ENCODE results near the gene IGFL4. TPM values are rescaled to one million over a fixed set of nuclear protein-coding genes. Genes with fewer than 3 reads are reported as not detected.
A peak's percentile ranks its signal among the peaks of the same experiment; 100 is the strongest.

IGFL4 gene
- polyA plus RNA-seq, 3 donors, result not detected

DNA sequence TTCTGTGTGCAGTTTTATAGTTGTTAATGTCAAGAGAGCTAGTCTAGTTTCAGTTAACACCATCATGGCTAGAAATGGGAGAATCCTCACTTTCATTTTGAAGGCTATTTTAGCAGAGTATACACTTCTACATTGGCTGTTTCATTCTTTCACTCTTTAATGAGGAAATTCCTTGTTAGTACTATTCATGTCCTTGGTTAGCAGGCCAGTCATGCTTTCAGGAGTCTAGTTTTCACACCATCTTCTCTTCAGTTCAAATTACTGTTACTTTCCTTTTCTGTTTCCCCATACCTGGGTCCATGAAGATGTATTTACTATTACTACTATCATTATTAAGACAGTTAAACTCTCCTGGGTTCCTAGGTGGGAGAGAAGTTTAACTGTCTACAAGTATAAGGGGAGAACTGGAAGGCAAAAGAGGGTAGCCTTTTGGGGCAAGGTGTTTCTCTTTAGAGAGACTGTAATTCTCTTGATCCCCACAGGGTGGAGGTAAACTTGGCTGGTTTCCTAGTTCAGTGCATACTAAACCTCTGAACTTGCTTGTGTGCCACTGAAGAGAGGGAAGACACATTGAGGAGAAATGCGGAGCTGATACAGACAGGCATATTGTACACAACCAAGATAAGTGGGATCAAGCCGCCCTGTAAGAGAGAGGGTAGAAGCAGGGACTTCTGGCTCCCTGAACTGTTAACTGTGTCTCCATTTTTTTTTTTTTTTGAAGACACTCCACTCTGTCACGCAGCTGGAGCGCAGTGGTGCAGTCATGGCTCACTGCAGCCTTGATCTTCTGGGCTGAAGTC is 41.3 kb upstream of the IGFL4 start:
- TF ChIP-seq, protein P1, sequence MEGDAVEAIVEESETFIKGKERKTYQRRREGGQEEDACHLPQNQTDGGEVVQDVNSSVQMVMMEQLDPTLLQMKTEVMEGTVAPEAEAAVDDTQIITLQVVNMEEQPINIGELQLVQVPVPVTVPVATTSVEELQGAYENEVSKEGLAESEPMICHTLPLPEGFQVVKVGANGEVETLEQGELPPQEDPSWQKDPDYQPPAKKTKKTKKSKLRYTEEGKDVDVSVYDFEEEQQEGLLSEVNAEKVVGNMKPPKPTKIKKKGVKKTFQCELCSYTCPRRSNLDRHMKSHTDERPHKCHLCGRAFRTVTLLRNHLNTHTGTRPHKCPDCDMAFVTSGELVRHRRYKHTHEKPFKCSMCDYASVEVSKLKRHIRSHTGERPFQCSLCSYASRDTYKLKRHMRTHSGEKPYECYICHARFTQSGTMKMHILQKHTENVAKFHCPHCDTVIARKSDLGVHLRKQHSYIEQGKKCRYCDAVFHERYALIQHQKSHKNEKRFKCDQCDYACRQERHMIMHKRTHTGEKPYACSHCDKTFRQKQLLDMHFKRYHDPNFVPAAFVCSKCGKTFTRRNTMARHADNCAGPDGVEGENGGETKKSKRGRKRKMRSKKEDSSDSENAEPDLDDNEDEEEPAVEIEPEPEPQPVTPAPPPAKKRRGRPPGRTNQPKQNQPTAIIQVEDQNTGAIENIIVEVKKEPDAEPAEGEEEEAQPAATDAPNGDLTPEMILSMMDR (IDR thresholded peaks at IDR 0.05), result peak; percentile 68
- H3K9ac ChIP-seq (ENCODE audit: insufficient read depth, low read length, poor library complexity, severe bottlenecking), result no peak overlapping the region
- peaks cover 0 to 4% of the 10 kb centered on the region in 2 donors for H3K36me3 Mint-ChIP-seq
- no peaks in the 10 kb centered on the region for H3K79me2 ChIP-seq (ENCODE audit: insufficient read depth, low read length)
- no peak overlapping the region for H3K4me2 ChIP-seq (replicated peaks; ENCODE audit: extremely low read depth, low read length, poor library complexity, severe bottlenecking)
- no peaks in the 10 kb centered on the region for H4K20me1 ChIP-seq (ENCODE audit: insufficient read depth, low read length)
- peaks cover 0 to 4% of the 10 kb centered on the region in 2 donors for H3K4me1 ChIP-seq (ENCODE audit: control insufficient read depth in 1 of 2, insufficient read depth in 2 of 2, low read length in 2 of 2)
- WGBS (ENCODE audit: insufficient coverage), result 69% methylated on average over 3 of the region's 4 CpGs
- peaks cover 5% of the 10 kb centered on the region for H3K4me1 Mint-ChIP-seq
- no peak overlapping the region for H2AFZ ChIP-seq (ENCODE audit: insufficient read depth, low read depth, low read length, poor library complexity, severe bottlenecking)
- peaks cover 21 to 43% of the 10 kb centered on the region in 2 donors for H3K9me3 ChIP-seq (replicated peaks in 1 of 2; ENCODE audit: control insufficient read depth in 1 of 2, insufficient read depth in 1 of 2, low read length in 2 of 2)
- no peak overlapping the region for H3K4me3 ChIP-seq (replicated peaks in 1 of 3; ENCODE audit: low read depth in 2 of 3, low read length in 3 of 3)
- H3K27me3 ChIP-seq (ENCODE audit: control insufficient read depth in 2 of 2, insufficient read depth in 2 of 2, low read length in 2 of 2), result peaks cover 26 to 52% of the 10 kb centered on the region in 2 donors
- no peak overlapping the region for H3K27ac ChIP-seq (ENCODE audit: low read depth in 1 of 2, low read length in 2 of 2)
- H3K9me3 Mint-ChIP-seq, result peaks cover 17 to 44% (median 34%) of the 10 kb centered on the region in 7 donors
- no peak overlapping the region for H3K27ac Mint-ChIP-seq
- peaks cover 41 to 53% (median 44%) of the 10 kb centered on the region in 3 donors for H3K27me3 Mint-ChIP-seq (ENCODE audit: low read depth in 3 of 3)
- peak overlapping the region in 1 of 2 donors; percentile 49 for H3K4me3 Mint-ChIP-seq
- no peaks in the 10 kb centered on the region for H3K36me3 ChIP-seq (replicated peaks in 1 of 2; ENCODE audit: control insufficient read depth in 1 of 2, insufficient read depth in 2 of 2, low read length in 2 of 2)
- intact Hi-C loops (cut with micrococcal nuclease), result loop anchor here (2.0 to 5.0 kb wide), 3 partner anchors 107 to 185 kb away; no protein-coding TSS in a partner anchor
- peak in 2 of 3 donors; percentile 1 to 24 for DNase-seq

DNA sequence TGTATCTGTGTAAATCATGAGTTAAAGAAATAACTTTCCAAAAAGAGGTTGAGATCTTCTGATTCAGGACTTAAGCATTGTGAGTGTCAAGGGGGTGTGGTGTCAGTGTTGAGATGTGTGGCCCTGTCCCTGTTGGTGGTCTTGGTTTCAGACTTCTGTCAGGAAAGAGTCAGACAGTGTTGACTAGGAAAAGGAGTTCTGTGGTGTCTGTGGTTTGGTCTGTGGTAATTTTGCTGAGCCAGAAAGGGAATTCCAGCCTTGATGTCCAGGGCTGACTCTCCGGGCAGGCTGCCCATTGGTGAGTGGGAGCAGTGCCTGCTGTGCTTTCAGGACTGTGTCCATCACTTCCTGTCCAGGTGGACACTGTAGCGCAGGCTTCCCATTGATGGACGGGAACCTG is 39.8 kb upstream of the IGFL4 start:
- Histone ChIP-seq H4K20me1 (ENCODE audit: insufficient read depth, low read length) (no peaks in the 10 kb centered on the region), H3K79me2 (ENCODE audit: insufficient read depth, low read length) (no peaks in the 10 kb centered on the region), H3K4me3 (replicated peaks in 1 of 3; ENCODE audit: low read depth in 2 of 3, low read length in 3 of 3) (no peak overlapping the region), H3K4me2 (replicated peaks; ENCODE audit: extremely low read depth, low read length, poor library complexity, severe bottlenecking) (no peak overlapping the region), H3K4me1 (ENCODE audit: control insufficient read depth in 1 of 2, insufficient read depth in 2 of 2, low read length in 2 of 2) (peaks cover 0 to 8% of the 10 kb centered on the region in 2 donors), H3K27ac (ENCODE audit: low read depth in 1 of 2, low read length in 2 of 2) (no peak overlapping the region), H3K27me3 (ENCODE audit: control insufficient read depth in 2 of 2, insufficient read depth in 2 of 2, low read length in 2 of 2) (peaks cover 40 to 65% of the 10 kb centered on the region in 2 donors), H2AFZ (ENCODE audit: insufficient read depth, low read depth, low read length, poor library complexity, severe bottlenecking) (no peak overlapping the region), H3K36me3 (replicated peaks in 1 of 2; ENCODE audit: control insufficient read depth in 1 of 2, insufficient read depth in 2 of 2, low read length in 2 of 2) (no peaks in the 10 kb centered on the region), H3K9ac (ENCODE audit: insufficient read depth, low read length, poor library complexity, severe bottlenecking) (no peak overlapping the region), H3K9me3 (replicated peaks in 1 of 2; ENCODE audit: control insufficient read depth in 1 of 2, insufficient read depth in 1 of 2, low read length in 2 of 2) (peaks cover 11 to 35% of the 10 kb centered on the region in 2 donors)
- intact Hi-C loops (cut with micrococcal nuclease), result loop anchor here (2.0 to 5.0 kb wide), 3 partner anchors 108 to 187 kb away; no protein-coding TSS in a partner anchor
- Mint-ChIP-seq H3K9me3 (peaks cover 8 to 31% (median 19%) of the 10 kb centered on the region in 7 donors), H3K4me3 (peak overlapping the region in 1 of 2 donors; percentile 7), H3K27me3 (ENCODE audit: low read depth in 3 of 3) (peaks cover 50 to 65% (median 59%) of the 10 kb centered on the region in 3 donors), H3K36me3 (peaks cover 3 to 7% of the 10 kb centered on the region in 2 donors), H3K27ac (no peak overlapping the region), H3K4me1 (peaks cover 8% of the 10 kb centered on the region)
- TF ChIP-seq, protein P1 (IDR thresholded peaks at IDR 0.05), result no peak
- DNase-seq, result no peak
- 55% methylated on average over 3 of the region's 3 CpGs for WGBS (ENCODE audit: insufficient coverage)
